Stimulated activated naive CD8-positive, alpha-beta T cell treated with anti-CD3 and anti-CD28 coated beads, Interleukin-15, amount 100 ng/mL, for 72 hours (primary cell): ENCODE measurements around the gene SLC17A2.
A peak's percentile ranks its signal among the peaks of the same experiment; 100 is the strongest.

Experiments used
- ATAC-seq: fragments of 150-1000 bp; cut with Tn5 transposase; 2 replicates; pipeline ENCODE4 v1.10.0; 2021; ENCODE audit warnings: mild to moderate bottlenecking, moderate library complexity
- DNase-seq, 2 donors: peaks; one replicate each; pipeline ENCODE4 v3.0.0; 2021 to 2022
- H3K27ac Mint-ChIP-seq, 2 donors: one replicate each; pipeline ENCODE4 v1.8.0; 2022; ENCODE audit warnings: mild to moderate bottlenecking in 2 of 2, mixed read lengths in 2 of 2, moderate library complexity in 2 of 2
- H3K27me3 Mint-ChIP-seq: one replicate; pipeline ENCODE4 v1.8.0; 2022; ENCODE audit warnings: mixed read lengths
- H3K4me1 Mint-ChIP-seq: one replicate; pipeline ENCODE4 v1.8.0; 2022; ENCODE audit warnings: mild to moderate bottlenecking, mixed read lengths
- H3K4me3 Mint-ChIP-seq, 2 donors: one replicate each; pipeline ENCODE4 v1.8.0; 2022; ENCODE audit warnings: mild to moderate bottlenecking in 2 of 2, mixed read lengths in 2 of 2, moderate library complexity in 1 of 2
- H3K9me3 Mint-ChIP-seq, 2 donors: one replicate each; pipeline ENCODE4 v1.8.0; 2022; ENCODE audit warnings: mixed read lengths in 2 of 2

The SLC17A2 gene

GRCh38 chr6:25913741-25914140 lies 16.8 kb downstream of the SLC17A2 start:
- H3K4me3 Mint-ChIP-seq: no peak overlapping the region
- ATAC-seq (no peak), DNase-seq (no peak)
- H3K9me3 Mint-ChIP-seq: peaks cover 8 to 9% of the 10 kb centered on the region in 2 donors
- H3K27me3 Mint-ChIP-seq: no peaks in the 10 kb centered on the region
- H3K4me1 Mint-ChIP-seq: peaks cover 20% of the 10 kb centered on the region
- no peak overlapping the region for H3K27ac Mint-ChIP-seq

GRCh38 chr6:25911351-25911750 lies 19.1 kb downstream of the SLC17A2 start:
- DNase-seq (no peak), ATAC-seq (no peak)
- Mint-ChIP-seq H3K9me3 (no peaks in the 10 kb centered on the region), H3K27ac (peak overlapping the region in 1 of 2 donors; percentile 29), H3K4me3 (no peak overlapping the region), H3K27me3 (no peaks in the 10 kb centered on the region), H3K4me1 (peaks cover 6% of the 10 kb centered on the region)

GRCh38 chr6:25907475-25908014 lies 22.9 kb downstream of the SLC17A2 start:
- no peaks in the 10 kb centered on the region for H3K9me3 Mint-ChIP-seq
- H3K27ac Mint-ChIP-seq: no peak overlapping the region
- no peak overlapping the region for H3K4me3 Mint-ChIP-seq
- peaks cover 7% of the 10 kb centered on the region for H3K27me3 Mint-ChIP-seq
- peaks cover 6% of the 10 kb centered on the region for H3K4me1 Mint-ChIP-seq
- ATAC-seq (no peak), DNase-seq (no peak)

GRCh38 chr6:25903467-25904099 lies 26.9 kb downstream of the SLC17A2 start:
- peaks cover 7% of the 10 kb centered on the region for H3K27me3 Mint-ChIP-seq
- ATAC-seq (no peak), DNase-seq (no peak)
- H3K9me3 Mint-ChIP-seq: no peaks in the 10 kb centered on the region
- no peak overlapping the region for H3K4me3 Mint-ChIP-seq
- no peak overlapping the region for H3K27ac Mint-ChIP-seq
- peaks cover 6% of the 10 kb centered on the region for H3K4me1 Mint-ChIP-seq

- no peak overlapping the region for H3K27ac Mint-ChIP-seq
- peaks cover 7% of the 10 kb centered on the region for H3K27me3 Mint-ChIP-seq
- no peak for DNase-seq
- peaks cover 6% of the 10 kb centered on the region for H3K4me1 Mint-ChIP-seq
- no peaks in the 10 kb centered on the region for H3K9me3 Mint-ChIP-seq
- no peak overlapping the region for H3K4me3 Mint-ChIP-seq
- ATAC-seq: no peak
Measured at GRCh38 chr6:25902071-25902470, 28.4 kb downstream of the SLC17A2 start.

GRCh38 chr6:25900843-25901242 lies 29.6 kb downstream of the SLC17A2 start:
- Mint-ChIP-seq H3K9me3 (no peaks in the 10 kb centered on the region), H3K4me3 (no peak overlapping the region), H3K4me1 (peaks cover 6% of the 10 kb centered on the region), H3K27ac (no peak overlapping the region), H3K27me3 (peaks cover 7% of the 10 kb centered on the region)
- ATAC-seq (no peak), DNase-seq (no peak)

- no peaks in the 10 kb centered on the region for H3K9me3 Mint-ChIP-seq
- peaks cover 7% of the 10 kb centered on the region for H3K27me3 Mint-ChIP-seq
- no peak for ATAC-seq
- H3K4me1 Mint-ChIP-seq: peaks cover 6% of the 10 kb centered on the region
- no peak overlapping the region for H3K27ac Mint-ChIP-seq
- DNase-seq: no peak
- H3K4me3 Mint-ChIP-seq: no peak overlapping the region
Measured at GRCh38 chr6:25899580-25900408, 30.7 kb downstream of the SLC17A2 start.

GRCh38 chr6:25899123-25899522 lies 31.4 kb downstream of the SLC17A2 start:
- no peak for ATAC-seq
- H3K9me3 Mint-ChIP-seq: no peaks in the 10 kb centered on the region
- no peak overlapping the region for H3K27ac Mint-ChIP-seq
- peaks cover under 1% of the 10 kb centered on the region for H3K27me3 Mint-ChIP-seq
- peaks cover 6% of the 10 kb centered on the region for H3K4me1 Mint-ChIP-seq
- H3K4me3 Mint-ChIP-seq: no peak overlapping the region
- no peak for DNase-seq

GRCh38 chr6:25898289-25898977 lies 32.1 kb downstream of the SLC17A2 start:
- Mint-ChIP-seq H3K9me3 (no peaks in the 10 kb centered on the region), H3K27ac (no peak overlapping the region), H3K4me3 (no peak overlapping the region), H3K27me3 (no peaks in the 10 kb centered on the region), H3K4me1 (peaks cover 6% of the 10 kb centered on the region)
- ATAC-seq (no peak), DNase-seq (no peak)

GRCh38 chr6:25896252-25896651 lies 34.2 kb downstream of the SLC17A2 start:
- Mint-ChIP-seq H3K4me1 (peaks cover 6% of the 10 kb centered on the region), H3K27me3 (no peaks in the 10 kb centered on the region), H3K9me3 (no peaks in the 10 kb centered on the region), H3K27ac (no peak overlapping the region), H3K4me3 (no peak overlapping the region)
- ATAC-seq: no peak
- no peak for DNase-seq

- ATAC-seq (no peak), DNase-seq (no peak)
- Mint-ChIP-seq H3K27ac (no peak overlapping the region), H3K4me1 (peaks cover 3% of the 10 kb centered on the region), H3K27me3 (no peaks in the 10 kb centered on the region), H3K9me3 (no peaks in the 10 kb centered on the region), H3K4me3 (no peak overlapping the region)
Measured at GRCh38 chr6:25895771-25896170, 34.7 kb downstream of the SLC17A2 start.

- H3K27me3 Mint-ChIP-seq: no peaks in the 10 kb centered on the region
Measured at GRCh38 chr6:25893778-25894177, 36.7 kb downstream of the SLC17A2 start.

GRCh38 chr6:25892877-25893276 lies 37.6 kb downstream of the SLC17A2 start:
- Mint-ChIP-seq H3K27me3 (no peaks in the 10 kb centered on the region), H3K4me3 (no peak overlapping the region), H3K4me1 (no peaks in the 10 kb centered on the region), H3K9me3 (no peaks in the 10 kb centered on the region), H3K27ac (no peak overlapping the region)
- DNase-seq: no peak
- ATAC-seq: no peak

More at GRCh38 chr6:25893778-25894177, 36.7 kb downstream of the SLC17A2 start:
- Mint-ChIP-seq H3K9me3 (no peaks in the 10 kb centered on the region), H3K27ac (no peak overlapping the region), H3K4me3 (no peak overlapping the region), H3K4me1 (no peaks in the 10 kb centered on the region)
- ATAC-seq: no peak
- DNase-seq: no peak

GRCh38 chr6:25889877-25890853 lies 40.3 kb downstream of the SLC17A2 start:
- peak in 1 of 2 donors; percentile 18 for DNase-seq
- Mint-ChIP-seq H3K4me3 (no peak overlapping the region), H3K9me3 (no peaks in the 10 kb centered on the region), H3K27ac (no peak overlapping the region), H3K4me1 (no peaks in the 10 kb centered on the region), H3K27me3 (no peaks in the 10 kb centered on the region)
- ATAC-seq: no peak

GRCh38 chr6:25888626-25889025 lies 41.9 kb downstream of the SLC17A2 start:
- H3K4me3 Mint-ChIP-seq: no peak overlapping the region
- ATAC-seq: no peak
- no peaks in the 10 kb centered on the region for H3K27me3 Mint-ChIP-seq

More at GRCh38 chr6:25888626-25889025, 41.9 kb downstream of the SLC17A2 start:
- Mint-ChIP-seq H3K27ac (no peak overlapping the region), H3K4me1 (no peaks in the 10 kb centered on the region), H3K9me3 (no peaks in the 10 kb centered on the region)
- no peak for DNase-seq
